ENCODE data around the gene TBC1D32. TPM values are rescaled to one million over a fixed set of nuclear protein-coding genes. Genes with fewer than 3 reads are reported as not detected.

The TBC1D32 gene
- total RNA-seq, 1 experiment from 2014 or later, result 5.4 TPM

Other genes with a start within 250 kb of the TBC1D32 start
- gene GJA1, start 101.2 kb upstream of the TBC1D32 start, total RNA-seq (2014; rRNA removed; shearing (Covaris generic)), result 395 and 586 TPM in 2 replicates